ENCODE measurements around the gene MARCHF2.

DNA sequence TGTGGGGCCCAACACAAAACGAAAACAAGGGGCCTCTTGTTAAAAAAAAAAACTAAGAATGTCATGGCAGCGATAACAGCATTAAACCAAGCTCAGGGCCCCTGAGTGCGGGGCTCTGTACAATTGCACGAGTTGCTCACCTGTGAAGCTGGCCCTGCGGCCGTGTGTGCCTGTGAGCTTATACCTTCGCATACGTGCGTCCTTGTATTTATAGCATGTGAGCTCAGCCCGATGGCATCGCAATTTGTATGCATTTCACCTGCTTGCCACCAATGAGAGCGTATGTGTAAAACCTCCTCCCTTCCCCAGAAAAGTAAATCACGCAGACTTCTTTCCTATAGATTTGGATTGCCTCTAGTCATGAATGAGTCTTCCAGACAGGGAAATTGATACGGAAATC is 48.8 kb downstream of the MARCHF2 start:
- TF ChIP-seq CTCF (IDR thresholded peaks at IDR 0.05) (no peak), POLR2A (IDR thresholded peaks at IDR 0.05) (no peak)
